T-helper 1 cell treated with Interleukin-12 subunit alpha and Interleukin-12 subunit beta and Interleukin-4 antibody, amounts not matched to agents 30 μg/mL and 1 μg/mL, for 36 hours (primary cell): ENCODE results near the gene TMEM40.
"Not testable (repeated sequence)": the region's sequence is repeated elsewhere in the genome, so short reads cannot be mapped to it uniquely, and the experiment has no call there.

Source experiments
- H3K27ac Mint-ChIP-seq: one replicate; pipeline ENCODE4 v1.8.0; 2021; ENCODE audit warnings: mild to moderate bottlenecking, mixed read lengths
- H3K27me3 Mint-ChIP-seq: one replicate; pipeline ENCODE4 v1.8.0; 2021; ENCODE audit warnings: low read depth, mixed read lengths
- H3K36me3 Mint-ChIP-seq: one replicate; pipeline ENCODE4 v1.8.0; 2021; ENCODE audit warnings: low read depth, mixed read lengths
- H3K4me1 Mint-ChIP-seq: one replicate; pipeline ENCODE4 v1.8.0; 2021; ENCODE audit warnings: low read depth, mixed read lengths
- H3K4me3 Mint-ChIP-seq: one replicate; pipeline ENCODE4 v1.8.0; 2021; ENCODE audit warnings: mild to moderate bottlenecking, moderate library complexity, mixed read lengths
- H3K9me3 Mint-ChIP-seq: one replicate; pipeline ENCODE4 v1.8.0; 2021; ENCODE audit warnings: mixed read lengths

TMEM40 gene

GRCh38 chr3:12705981-12706380, 53.1 kb downstream of the TMEM40 start:
- H3K4me3 Mint-ChIP-seq, result no peak overlapping the region
- no peaks in the 10 kb centered on the region for H3K9me3 Mint-ChIP-seq

GRCh38 chr3:12705374-12705926, 53.6 kb downstream of the TMEM40 start:
- Mint-ChIP-seq H3K4me3 (no peak overlapping the region), H3K27ac (no peak overlapping the region), H3K27me3 (peaks cover 25% of the 10 kb centered on the region), H3K36me3 (no peaks in the 10 kb centered on the region), H3K4me1 (no peaks in the 10 kb centered on the region), H3K9me3 (no peaks in the 10 kb centered on the region)

More at GRCh38 chr3:12705981-12706380, 53.1 kb downstream of the TMEM40 start:
- Mint-ChIP-seq H3K36me3 (no peaks in the 10 kb centered on the region), H3K27me3 (peaks cover 25% of the 10 kb centered on the region), H3K4me1 (no peaks in the 10 kb centered on the region), H3K27ac (no peak overlapping the region)

DNA sequence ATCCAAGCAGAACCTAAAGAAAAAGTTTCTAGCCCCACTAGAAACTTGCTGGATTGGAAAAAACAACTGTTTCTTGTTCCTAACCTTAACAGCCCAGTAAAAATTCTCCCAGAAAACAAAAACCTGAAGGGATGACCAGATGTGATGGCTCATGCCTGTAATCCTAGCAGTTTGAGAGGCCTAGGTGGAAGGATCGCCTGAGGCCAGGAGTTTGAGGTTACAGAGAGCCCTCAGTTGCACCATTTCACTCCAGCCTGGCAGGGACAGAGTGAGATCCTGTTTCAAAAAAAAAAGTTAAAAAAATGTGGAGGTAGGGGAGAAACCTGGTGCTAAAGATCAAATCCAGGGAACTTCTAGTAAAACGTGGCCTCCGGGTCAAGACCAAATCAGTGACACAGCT, 56.6 kb downstream of the TMEM40 start:
- H3K36me3 Mint-ChIP-seq, result no peaks in the 10 kb centered on the region
- no peaks in the 10 kb centered on the region for H3K4me1 Mint-ChIP-seq
- H3K27ac Mint-ChIP-seq, result no peak overlapping the region
- no peak overlapping the region for H3K4me3 Mint-ChIP-seq
- H3K9me3 Mint-ChIP-seq, result no peaks in the 10 kb centered on the region
- H3K27me3 Mint-ChIP-seq, result peaks cover 14% of the 10 kb centered on the region

GRCh38 chr3:12701601-12702000, 57.5 kb downstream of the TMEM40 start:
- H3K9me3 Mint-ChIP-seq, H3K4me1 Mint-ChIP-seq, H3K27me3 Mint-ChIP-seq, H3K27ac Mint-ChIP-seq, H3K36me3 Mint-ChIP-seq, H3K4me3 Mint-ChIP-seq: not testable (repeated sequence)

- H3K36me3 Mint-ChIP-seq, result no peaks in the 10 kb centered on the region
- no peaks in the 10 kb centered on the region for H3K4me1 Mint-ChIP-seq
- no peaks in the 10 kb centered on the region for H3K9me3 Mint-ChIP-seq
- H3K27ac Mint-ChIP-seq, result no peak overlapping the region
- H3K27me3 Mint-ChIP-seq, result peaks cover 9% of the 10 kb centered on the region
- no peak overlapping the region for H3K4me3 Mint-ChIP-seq
These were observed 58.3 kb downstream of the TMEM40 start for GRCh38 chr3:12700800-12701199.

DNA sequence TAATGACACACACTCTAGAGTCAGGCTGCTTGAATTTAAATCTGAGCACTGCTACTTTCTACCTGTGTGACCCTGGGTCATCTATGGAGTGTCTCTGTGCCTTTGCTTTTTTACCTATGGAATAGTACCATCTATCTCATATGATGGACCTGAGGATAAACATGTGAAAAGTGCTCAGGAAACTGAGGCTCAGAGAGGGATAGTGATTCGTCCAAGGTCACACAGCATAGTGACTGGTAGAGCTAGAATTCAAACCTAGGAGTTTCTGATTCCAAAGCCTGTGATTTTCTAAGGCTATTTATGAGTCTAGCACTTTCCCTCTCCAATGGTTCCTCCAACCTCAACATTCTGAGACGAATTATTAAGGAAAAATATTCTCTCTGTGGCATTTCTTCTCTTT, 63.1 kb downstream of the TMEM40 start:
- Mint-ChIP-seq H3K4me3 (no peak overlapping the region), H3K36me3 (no peaks in the 10 kb centered on the region), H3K27ac (no peak overlapping the region), H3K27me3 (no peaks in the 10 kb centered on the region), H3K4me1 (no peaks in the 10 kb centered on the region), H3K9me3 (no peaks in the 10 kb centered on the region)

- Mint-ChIP-seq H3K36me3 (no peaks in the 10 kb centered on the region), H3K4me3 (no peak overlapping the region), H3K27me3 (no peaks in the 10 kb centered on the region), H3K4me1 (no peaks in the 10 kb centered on the region), H3K27ac (no peak overlapping the region), H3K9me3 (no peaks in the 10 kb centered on the region)
These were observed 63.9 kb downstream of the TMEM40 start for GRCh38 chr3:12695112-12695511.

DNA sequence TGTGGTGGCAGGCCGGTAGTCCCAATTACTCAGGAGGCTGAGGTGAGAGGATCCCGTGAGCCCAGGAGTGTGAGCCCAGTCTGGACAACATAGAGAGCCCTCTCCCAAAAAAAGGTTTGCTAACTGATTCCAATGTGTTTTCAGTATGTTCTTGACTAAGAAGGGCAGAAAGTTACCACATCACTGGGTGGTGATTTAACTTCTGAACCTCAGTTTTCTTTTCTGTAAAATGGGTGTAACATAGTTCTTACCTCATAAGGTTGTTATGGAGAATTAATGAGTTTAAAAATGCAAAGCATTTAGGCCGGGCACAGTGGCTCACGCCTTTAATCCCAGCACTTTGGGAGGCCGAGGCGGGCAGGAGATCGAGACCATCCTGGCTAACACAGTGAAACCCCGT, 66.6 kb downstream of the TMEM40 start:
- no peaks in the 10 kb centered on the region for H3K36me3 Mint-ChIP-seq
- no peaks in the 10 kb centered on the region for H3K4me1 Mint-ChIP-seq
- peaks cover 5% of the 10 kb centered on the region for H3K27me3 Mint-ChIP-seq
- H3K4me3 Mint-ChIP-seq, result no peak overlapping the region
- no peaks in the 10 kb centered on the region for H3K9me3 Mint-ChIP-seq
- no peak overlapping the region for H3K27ac Mint-ChIP-seq

DNA sequence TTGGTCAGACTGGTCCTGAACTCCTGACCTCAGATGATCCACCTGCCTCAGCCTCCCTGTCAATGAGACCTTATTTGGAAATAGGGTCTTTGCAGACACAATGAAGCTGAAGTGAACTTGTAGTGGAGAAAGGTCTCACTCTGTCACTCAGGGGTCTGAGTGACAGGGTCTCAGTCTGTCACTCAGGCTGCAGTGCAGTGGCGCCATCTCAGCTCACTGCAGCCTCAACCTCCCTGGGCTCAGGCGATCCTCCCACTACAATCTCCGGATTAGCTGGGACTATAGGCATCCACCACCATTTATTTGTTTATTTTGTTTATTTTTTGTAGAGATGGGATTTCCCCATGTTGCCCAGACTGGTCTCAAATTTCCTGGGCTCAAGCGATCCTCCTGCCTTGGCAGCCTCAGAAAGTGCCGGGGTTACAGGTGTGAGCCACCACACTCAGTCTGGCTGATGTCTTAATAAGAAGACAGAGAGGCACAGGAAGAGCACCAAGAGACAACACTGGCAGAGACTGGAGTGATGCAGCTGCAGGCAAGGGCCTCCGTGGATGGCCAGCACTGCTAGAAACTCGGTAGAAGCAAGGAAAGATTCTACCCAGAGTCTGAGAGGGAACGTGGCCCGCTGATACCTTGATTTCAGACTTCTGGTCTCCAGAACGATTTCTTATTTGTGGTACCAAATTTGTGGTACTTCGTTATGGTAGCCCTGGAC, 68.9 kb downstream of the TMEM40 start:
- Mint-ChIP-seq H3K4me3 (no peak overlapping the region), H3K36me3 (no peaks in the 10 kb centered on the region), H3K9me3 (no peaks in the 10 kb centered on the region)

GRCh38 chr3:12687948-12688347, 71.1 kb downstream of the TMEM40 start:
- Mint-ChIP-seq H3K27me3 (peaks cover 5% of the 10 kb centered on the region), H3K27ac (no peak overlapping the region), H3K36me3 (no peaks in the 10 kb centered on the region), H3K9me3 (no peaks in the 10 kb centered on the region), H3K4me1 (no peaks in the 10 kb centered on the region), H3K4me3 (no peak overlapping the region)

More for the DNA sequence above, 68.9 kb downstream of the TMEM40 start:
- H3K4me1 Mint-ChIP-seq, result no peaks in the 10 kb centered on the region
- H3K27me3 Mint-ChIP-seq, result peaks cover 5% of the 10 kb centered on the region
- no peak overlapping the region for H3K27ac Mint-ChIP-seq

DNA sequence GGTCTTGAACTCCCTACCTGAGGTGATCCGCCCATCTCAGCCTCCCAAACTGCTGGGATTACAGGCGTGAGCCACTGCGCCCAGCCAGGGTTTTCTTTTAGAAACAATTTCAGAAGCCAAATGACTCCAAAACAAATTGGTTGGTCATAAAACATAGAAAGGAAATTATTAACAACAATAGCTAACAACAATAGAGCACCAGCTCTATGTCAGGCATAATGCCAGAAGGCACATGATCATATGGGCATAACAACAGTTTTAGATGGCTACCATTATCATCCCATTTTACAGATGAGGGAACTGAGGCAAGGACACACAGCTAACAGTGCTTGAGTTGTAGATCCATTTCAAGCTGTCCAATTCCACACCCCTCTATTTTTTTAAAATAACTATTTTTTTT, 73.0 kb downstream of the TMEM40 start:
- no peaks in the 10 kb centered on the region for H3K36me3 Mint-ChIP-seq

More for the DNA sequence above, 73.0 kb downstream of the TMEM40 start:
- Mint-ChIP-seq H3K27ac (no peak overlapping the region), H3K9me3 (no peaks in the 10 kb centered on the region), H3K4me3 (no peak overlapping the region), H3K27me3 (peaks cover 5% of the 10 kb centered on the region), H3K4me1 (peaks cover 5% of the 10 kb centered on the region)
